ENCODE data around the gene SFT2D3.

Gene SFT2D3

GRCh38 chr2:127707890-127708648 lies 6.8 kb downstream of the SFT2D3 start:
- DNase-seq (ENCODE audit: low read depth in 2 of 2), result no peak

GRCh38 chr2:127709336-127709735 lies 8.0 kb downstream of the SFT2D3 start:
- no peak for DNase-seq (ENCODE audit: low read depth in 2 of 2)

DNA sequence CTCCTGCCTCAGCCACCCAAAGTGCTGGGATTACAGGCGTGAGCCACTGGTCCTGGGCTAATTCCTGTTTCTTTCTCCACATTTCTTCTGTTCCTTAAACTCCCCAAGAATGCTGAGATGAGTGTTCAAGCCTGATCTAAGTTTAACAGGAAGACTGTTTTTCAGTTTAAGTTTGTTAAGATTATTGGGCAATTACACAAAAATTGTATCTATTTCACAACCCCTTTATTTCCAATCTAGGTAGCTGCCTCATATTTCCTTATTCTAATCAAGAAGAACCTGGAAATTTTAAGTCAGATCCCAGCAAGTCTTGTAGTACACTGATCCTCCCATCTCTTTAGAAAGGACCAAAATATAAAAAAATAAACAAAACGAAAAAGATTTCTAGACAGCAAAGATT lies 11.7 kb downstream of the SFT2D3 start:
- DNase-seq (ENCODE audit: low read depth in 2 of 2), result no peak

DNA sequence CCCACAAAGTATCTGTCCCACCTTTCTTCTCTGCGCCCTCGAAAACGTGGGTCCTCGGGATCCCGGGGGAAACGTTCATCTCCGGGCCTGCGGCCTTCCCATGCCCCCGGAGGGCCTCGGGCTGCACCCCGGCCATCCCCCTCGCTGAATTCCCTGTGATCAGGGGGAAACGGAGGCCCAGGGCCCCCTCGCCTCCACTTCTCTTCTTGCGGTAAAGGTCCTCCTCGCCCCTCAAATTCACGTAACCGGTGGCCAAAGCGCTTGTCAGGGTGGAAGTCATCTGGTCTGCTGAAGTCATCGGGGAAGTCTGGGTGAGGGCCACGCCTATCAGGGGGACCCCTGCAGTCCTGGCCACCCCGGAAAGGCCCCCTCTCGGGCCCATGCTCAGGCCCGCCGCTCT lies 12.3 kb downstream of the SFT2D3 start:
- DNase-seq (ENCODE audit: low read depth in 2 of 2), result no peak

GRCh38 chr2:127715778-127716449 lies 14.6 kb downstream of the SFT2D3 start:
- DNase-seq (ENCODE audit: low read depth in 2 of 2), result no peak

- DNase-seq (ENCODE audit: low read depth in 2 of 2), result no peak
Observed at GRCh38 chr2:127718271-127718670, 17.0 kb downstream of the SFT2D3 start.

DNA sequence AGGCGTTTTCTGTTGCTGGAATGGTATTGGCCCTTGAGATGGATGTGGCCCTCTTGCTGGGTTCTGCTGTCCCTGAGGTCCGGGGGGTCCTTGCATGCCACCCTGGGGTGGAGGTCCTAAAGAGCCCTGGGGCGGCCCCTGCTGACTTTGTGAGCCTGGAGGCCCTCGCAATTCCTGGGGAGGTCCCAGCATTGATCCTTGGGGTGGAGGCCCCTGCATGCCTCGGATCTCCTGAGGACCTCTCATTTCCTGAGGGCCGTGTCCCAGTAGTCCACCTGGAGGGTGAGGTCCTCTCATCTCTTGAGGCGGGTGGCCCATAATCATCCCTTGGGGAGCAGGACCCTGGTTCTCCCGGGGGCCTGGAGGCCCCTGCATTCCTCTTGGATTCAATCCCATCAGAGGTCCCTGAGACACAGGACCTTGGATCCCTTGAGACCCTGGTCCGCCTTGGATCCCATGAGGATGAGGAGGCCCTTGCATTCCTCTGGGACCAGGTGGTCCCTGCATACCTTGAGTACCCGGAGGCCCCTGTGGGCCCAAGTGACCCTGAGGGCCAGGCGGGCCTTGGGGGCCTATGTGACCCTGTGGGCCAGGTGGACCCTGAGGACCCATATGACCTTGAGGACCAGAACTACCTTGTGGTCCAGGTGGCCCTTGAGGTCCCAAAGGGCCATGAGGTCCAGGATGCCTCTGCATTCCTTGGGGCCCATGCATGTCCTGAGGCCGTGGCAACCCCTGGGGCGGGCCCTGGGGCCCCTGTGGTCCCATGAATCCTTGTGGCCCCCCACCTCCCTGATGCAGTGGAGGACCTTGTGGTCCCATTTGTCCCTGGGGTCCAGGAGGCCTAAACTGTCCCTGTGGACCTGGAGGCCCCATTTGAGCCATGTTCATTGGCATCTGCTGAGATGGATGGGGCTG lies 18.3 kb downstream of the SFT2D3 start:
- no peak for DNase-seq (ENCODE audit: low read depth in 2 of 2)

DNA sequence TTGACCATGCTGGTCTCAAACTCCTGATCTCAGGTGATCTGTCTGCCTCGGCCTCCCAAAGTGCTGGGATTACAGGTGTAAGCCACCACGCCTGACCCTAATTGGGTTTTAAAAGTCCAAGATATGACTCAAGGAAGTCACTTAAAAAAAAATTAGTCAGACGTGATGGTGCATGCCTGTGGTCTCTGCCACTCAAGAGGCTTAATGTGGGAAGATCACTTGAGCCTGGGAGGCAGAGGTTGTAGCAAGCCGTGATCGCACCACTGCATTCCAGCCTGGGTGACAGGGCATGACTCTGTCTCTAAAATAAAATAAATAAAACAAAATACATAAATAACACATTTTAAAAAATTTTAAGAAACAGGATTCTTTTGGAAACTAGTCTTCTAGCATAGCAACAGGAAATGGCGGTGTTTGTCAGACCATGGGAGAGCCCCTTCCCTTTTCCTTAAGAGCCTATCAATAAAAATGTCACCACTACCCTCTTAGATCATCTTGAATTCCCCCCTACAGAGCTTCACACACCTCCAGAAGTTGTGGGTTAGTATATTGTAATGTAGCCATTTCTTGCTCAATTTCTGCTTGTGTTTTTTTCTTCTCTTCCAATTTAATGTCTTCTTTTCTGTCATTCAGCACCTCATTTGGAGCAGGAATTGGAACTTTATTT lies 20.1 kb downstream of the SFT2D3 start:
- no peak for DNase-seq (ENCODE audit: low read depth in 2 of 2)

DNA sequence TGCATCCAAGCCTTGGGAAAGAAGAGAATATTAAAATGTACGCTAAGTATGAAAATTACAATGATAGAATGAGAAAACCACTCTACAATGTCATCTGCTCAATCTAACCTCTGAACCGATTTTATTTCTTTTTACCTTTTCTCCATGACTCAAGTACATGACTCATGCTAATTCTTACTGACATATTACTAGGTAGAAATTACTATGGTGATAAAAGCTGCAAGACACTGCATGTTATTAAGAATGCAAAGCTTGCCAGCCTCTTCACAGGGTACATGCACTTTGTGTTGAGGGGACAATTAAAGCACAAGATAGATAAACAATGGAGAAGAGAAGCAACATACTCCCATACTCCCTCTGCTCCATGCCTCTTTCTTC lies 20.7 kb downstream of the SFT2D3 start:
- DNase-seq (ENCODE audit: low read depth in 2 of 2), result no peak

GRCh38 chr2:127722807-127723206 lies 21.5 kb downstream of the SFT2D3 start:
- no peak for DNase-seq (ENCODE audit: low read depth in 2 of 2)

GRCh38 chr2:127726158-127726880 lies 25.0 kb downstream of the SFT2D3 start:
- DNase-seq (ENCODE audit: low read depth in 2 of 2), result no peak

DNA sequence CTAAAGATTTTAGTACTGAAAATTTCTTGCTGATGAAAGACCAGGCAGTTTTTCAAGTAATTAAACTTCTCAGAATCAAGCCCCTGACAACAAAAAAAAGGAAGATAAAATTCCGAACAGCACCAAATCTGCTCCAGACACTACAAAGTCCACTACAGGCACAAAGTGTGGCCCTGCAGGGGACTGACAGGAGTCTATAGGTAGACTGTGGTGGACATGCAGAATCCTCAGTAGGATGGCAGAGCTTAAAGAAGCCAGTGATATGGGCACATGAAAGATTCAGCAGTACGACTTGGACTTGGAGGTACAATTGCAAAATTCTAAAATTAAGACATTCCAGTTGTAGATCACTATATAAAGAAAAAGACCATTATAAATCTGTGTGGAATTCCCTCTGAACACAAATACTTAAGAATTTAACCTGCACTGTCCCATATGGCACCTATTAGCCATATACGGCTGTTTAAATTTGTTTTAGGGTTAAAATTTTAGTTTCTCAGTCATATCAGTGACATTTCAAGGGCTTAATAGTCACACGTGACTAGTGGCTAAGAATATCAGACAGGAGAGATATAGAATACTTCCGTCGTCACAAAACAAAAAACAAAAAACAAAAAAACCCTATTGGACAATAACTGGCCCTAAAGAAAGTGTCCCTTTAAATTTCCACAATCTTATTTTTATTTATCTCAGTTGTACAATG lies 32.0 kb downstream of the SFT2D3 start:
- no peak for DNase-seq (ENCODE audit: low read depth in 2 of 2)

- no peak for DNase-seq (ENCODE audit: low read depth in 2 of 2)
Observed at GRCh38 chr2:127733816-127734537, 32.7 kb downstream of the SFT2D3 start.

DNA sequence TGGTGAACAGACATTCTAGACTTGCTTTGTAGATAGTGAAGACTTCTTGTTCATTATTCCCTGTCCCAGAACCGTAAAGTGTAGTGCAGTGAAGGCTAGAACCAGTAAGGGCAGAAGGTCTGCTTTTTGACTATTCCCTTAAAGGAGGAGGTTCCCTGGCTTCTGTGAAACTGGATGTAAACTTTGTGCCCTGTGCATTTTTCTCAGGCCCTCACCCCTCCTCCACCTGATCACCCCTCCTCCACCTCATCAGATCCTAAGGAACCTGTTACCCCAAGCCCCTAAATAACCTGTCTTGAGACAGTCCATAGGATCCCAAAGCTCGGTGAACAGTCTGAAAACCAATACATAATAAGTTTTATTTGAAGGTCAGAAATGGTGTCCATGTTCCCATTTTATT lies 33.7 kb downstream of the SFT2D3 start:
- DNase-seq (ENCODE audit: low read depth in 2 of 2), result no peak

GRCh38 chr2:127735537-127736399 lies 34.5 kb downstream of the SFT2D3 start:
- DNase-seq (ENCODE audit: low read depth in 2 of 2), result no peak

DNA sequence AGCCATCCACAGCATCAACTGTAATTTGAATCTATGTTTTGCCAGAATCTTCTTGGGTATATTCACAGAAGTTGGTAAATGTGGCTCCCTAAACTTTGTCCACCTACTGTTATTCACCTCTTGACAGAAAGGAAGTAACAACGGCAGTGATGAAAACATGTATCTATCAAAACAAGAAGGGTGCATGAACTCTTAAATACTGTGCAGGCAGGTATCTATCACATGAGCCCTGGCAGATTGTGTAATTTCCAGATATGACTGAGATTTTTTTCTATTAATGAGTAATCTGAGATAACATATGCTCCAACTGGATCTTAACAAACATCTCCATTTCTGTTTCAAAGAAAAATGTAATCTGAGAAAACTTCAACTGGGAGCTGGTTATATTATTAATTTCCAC lies 36.6 kb downstream of the SFT2D3 start:
- no peak for DNase-seq (ENCODE audit: low read depth in 2 of 2)

DNA sequence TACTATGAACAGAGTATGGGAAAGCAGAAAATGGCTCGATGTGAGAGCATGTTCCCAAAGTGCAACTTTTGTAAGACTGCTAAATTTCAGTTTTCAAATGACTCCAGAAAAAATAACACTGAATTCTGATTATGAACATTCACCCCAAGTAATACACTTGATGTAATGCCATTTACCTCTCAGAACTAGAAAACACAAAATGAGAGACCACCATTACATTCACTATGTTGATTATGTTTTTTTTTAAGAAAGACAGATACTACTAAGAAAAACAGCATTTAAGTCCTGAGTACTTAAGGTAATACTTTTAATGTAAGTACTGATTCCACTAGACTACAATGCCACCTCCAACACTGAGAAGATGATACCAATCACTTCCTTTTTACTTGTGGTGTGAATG lies 38.5 kb downstream of the SFT2D3 start:
- no peak for DNase-seq (ENCODE audit: low read depth in 2 of 2)

GRCh38 chr2:127740665-127741288 lies 39.5 kb downstream of the SFT2D3 start:
- no peak for DNase-seq (ENCODE audit: low read depth in 2 of 2)

Measured in activated CD8-positive, alpha-beta memory T cell treated with anti-CD3 and anti-CD28 coated beads for 4 hours (primary cell).